Measurements from ENCODE around the gene MAPT. TPM values are rescaled to one million over a fixed set of nuclear protein-coding genes. Genes with fewer than 3 reads are reported as not detected.

MAPT gene
- total and polyA plus RNA-seq, 2 of the 4 experiments (the other 2 are of a cell fraction) = 0.18 to 0.19 TPM

GRCh38 chr17:45973946-45974859 lies 79.8 kb downstream of the MAPT start:
- Histone ChIP-seq H4K8ac (ENCODE audit: low read depth in 2 of 2, low read length in 2 of 2) (no peak overlapping the region), H4K20me1 (ENCODE audit: insufficient read depth, low read length) (no peaks in the 10 kb centered on the region), H3K56ac (ENCODE audit: extremely low read depth, insufficient read depth, low read length) (no peak overlapping the region), H3K4me3 (ENCODE audit: insufficient read depth, low read depth, low read length) (no peak overlapping the region), H2AK5ac (ENCODE audit: low read depth, low read length) (no peak overlapping the region), H2AK9ac (replicated peaks; ENCODE audit: low read depth, low read length, poor library complexity) (no peak overlapping the region), H4K5ac (ENCODE audit: low read depth, low read length) (no peak overlapping the region), H2BK15ac (ENCODE audit: low read depth, low read length) (no peak overlapping the region), H3K36me3 (ENCODE audit: control insufficient read depth, insufficient read depth, low read length) (no peaks in the 10 kb centered on the region), H3K27ac (ENCODE audit: insufficient read depth, low read length) (no peak overlapping the region), H3K18ac (ENCODE audit: low read depth, low read length) (no peak overlapping the region), H3K9ac (ENCODE audit: low read depth, low read length) (no peak overlapping the region), H3K23ac (ENCODE audit: low read depth, low read length) (no peak overlapping the region), H3K79me1 (ENCODE audit: low read depth in 1 of 2, low read length in 2 of 2) (no peaks in the 10 kb centered on the region), H2BK20ac (ENCODE audit: low read depth, low read length) (no peak overlapping the region), H2BK120ac (ENCODE audit: low read depth, low read length) (no peak overlapping the region), H4K91ac (ENCODE audit: insufficient read depth, low read depth, low read length) (no peak overlapping the region), H3K9me1 (ENCODE audit: insufficient read depth, low read length) (no peaks in the 10 kb centered on the region), H3K4ac (ENCODE audit: low read depth, low read length) (no peak overlapping the region), H3K4me2 (ENCODE audit: low read depth, low read length) (no peak overlapping the region), H2BK5ac (ENCODE audit: low read depth, low read length, poor library complexity, severe bottlenecking) (no peak overlapping the region), H3K27me3 (ENCODE audit: control insufficient read depth, insufficient read depth, low read length) (peaks cover 34% of the 10 kb centered on the region), H2AFZ (replicated peaks; ENCODE audit: low read length, poor library complexity) (no peak overlapping the region), H3K9me3 (ENCODE audit: control insufficient read depth, insufficient read depth, low read length) (0 out of 2 replicates have a peak, but pooled peaks cover 2% of the 10 kb centered on the region), H3K14ac (replicated peaks; ENCODE audit: low read depth, low read length) (no peak overlapping the region), H3K4me1 (ENCODE audit: control insufficient read depth, insufficient read depth, low read length) (no peaks in the 10 kb centered on the region)
- dilution Hi-C loops (cut with HindIII; ENCODE audit: low sequenced_read_pairs, unreplicated experiment) (no loop called here), in situ Hi-C loops (cut with MboI; ENCODE audit: low sequenced_read_pairs) (no loop called here), intact Hi-C loops (cut with micrococcal nuclease) (no loop called here)
- WGBS, 2 experiments (ENCODE audit: extremely low coverage in 2 of 2, insufficient read length in 1 of 2) = 73% methylated on average over 5 of the region's 17 CpGs; no CpG with 5 or more reads in 1 of the 2 experiments
- ChIA-PET POLR2A (ENCODE audit: unreplicated experiment) (no interaction called here), CTCF (no interaction called here)
- no TSS peak for BruUV-seq (replicated peaks)
- TF ChIP-seq ELK1 (IDR thresholded peaks at IDR 0.05; ENCODE audit: borderline replicate concordance, low read depth, low read length) = no peak
- TF ChIP-seq MAZ (IDR thresholded peaks at IDR 0.05; ENCODE audit: borderline replicate concordance, low read depth, low read length) = no peak
- no peak for TF ChIP-seq CHD1 (IDR thresholded peaks at IDR 0.05; ENCODE audit: low read depth, low read length)
- no peak for TF ChIP-seq BHLHE40 (IDR thresholded peaks at IDR 0.05; ENCODE audit: low read depth, low read length)
- no peak for TF ChIP-seq POLR2A (IDR thresholded peaks at IDR 0.05; ENCODE audit: low read depth, low read length)
- TF ChIP-seq NFE2L2 (IDR thresholded peaks at IDR 0.05; ENCODE audit: low read depth, low read length) = no peak
- no peak for TF ChIP-seq RFX5 (IDR thresholded peaks at IDR 0.05; ENCODE audit: low read depth, low read length)
- TF ChIP-seq CEBPB (IDR thresholded peaks at IDR 0.05; ENCODE audit: low read depth, low read length) = no peak
- TF ChIP-seq SMC3 (IDR thresholded peaks at IDR 0.05; ENCODE audit: low read depth, low read length) = no peak
- no peak for TF ChIP-seq RAD21 (IDR thresholded peaks at IDR 0.05; ENCODE audit: low read length)
- no peak for TF ChIP-seq CTCF (conservative IDR thresholded peaks at IDR 0.05; ENCODE audit: low read depth, low read length)
- no peak for ATAC-seq (ENCODE audit: low read depth)
- no peak for DNase-seq

All from IMR-90 (cell line).